ACC112 (cell line): ENCODE measurements around the gene MIOX.
A peak's percentile ranks its signal among the peaks of the same experiment; 100 is the strongest.
"Not testable (repeated sequence)": the region's sequence is repeated elsewhere in the genome, so short reads cannot be mapped to it uniquely, and the experiment has no call there.

Experiments
- H2AFZ ChIP-seq: fragments of 200-600 bp; sonication (generic); one replicate; pipeline ENCODE4 v1.6.0; 2017; ENCODE audit warnings: antibody characterized with exemption, low read length; ENCODE audit not compliant: unreplicated experiment
- H3K27ac ChIP-seq: fragments of 200-600 bp; sonication (generic); 2 replicates; pipeline ENCODE4 v1.5.1; 2014; ENCODE audit warnings: low read depth, mild to moderate bottlenecking, antibody characterized with exemption, low read length, moderate library complexity
- H3K27me3 ChIP-seq: fragments of 200-600 bp; sonication (generic); 2 replicates; pipeline ENCODE4 v1.6.1; 2014; ENCODE audit warnings: mild to moderate bottlenecking, antibody characterized with exemption, low read length, moderate library complexity, mixed read lengths; ENCODE audit not compliant: insufficient read depth
- H3K36me3 ChIP-seq: fragments of 200-600 bp; sonication (generic); 2 replicates; pipeline ENCODE4 v1.6.1; 2016; ENCODE audit warnings: mild to moderate bottlenecking, antibody characterized with exemption, low read length, moderate library complexity, mixed read lengths; ENCODE audit not compliant: insufficient read depth
- H3K4me1 ChIP-seq: fragments of 200-600 bp; sonication (generic); one replicate; pipeline ENCODE4 v1.6.1; 2016; ENCODE audit warnings: low read length, mixed read lengths; ENCODE audit not compliant: insufficient read depth, unreplicated experiment, control insufficient read depth
- H3K4me3 ChIP-seq: fragments of 200-600 bp; sonication (generic); 2 replicates; pipeline ENCODE4 v1.5.1; 2014; ENCODE audit warnings: mild to moderate bottlenecking, low read depth, low read length
- H3K79me2 ChIP-seq: fragments of 200-600 bp; sonication (generic); one replicate; pipeline ENCODE4 v1.6.0; 2016; ENCODE audit warnings: low read length; ENCODE audit not compliant: control insufficient read depth, unreplicated experiment, insufficient read depth

Gene MIOX

DNA sequence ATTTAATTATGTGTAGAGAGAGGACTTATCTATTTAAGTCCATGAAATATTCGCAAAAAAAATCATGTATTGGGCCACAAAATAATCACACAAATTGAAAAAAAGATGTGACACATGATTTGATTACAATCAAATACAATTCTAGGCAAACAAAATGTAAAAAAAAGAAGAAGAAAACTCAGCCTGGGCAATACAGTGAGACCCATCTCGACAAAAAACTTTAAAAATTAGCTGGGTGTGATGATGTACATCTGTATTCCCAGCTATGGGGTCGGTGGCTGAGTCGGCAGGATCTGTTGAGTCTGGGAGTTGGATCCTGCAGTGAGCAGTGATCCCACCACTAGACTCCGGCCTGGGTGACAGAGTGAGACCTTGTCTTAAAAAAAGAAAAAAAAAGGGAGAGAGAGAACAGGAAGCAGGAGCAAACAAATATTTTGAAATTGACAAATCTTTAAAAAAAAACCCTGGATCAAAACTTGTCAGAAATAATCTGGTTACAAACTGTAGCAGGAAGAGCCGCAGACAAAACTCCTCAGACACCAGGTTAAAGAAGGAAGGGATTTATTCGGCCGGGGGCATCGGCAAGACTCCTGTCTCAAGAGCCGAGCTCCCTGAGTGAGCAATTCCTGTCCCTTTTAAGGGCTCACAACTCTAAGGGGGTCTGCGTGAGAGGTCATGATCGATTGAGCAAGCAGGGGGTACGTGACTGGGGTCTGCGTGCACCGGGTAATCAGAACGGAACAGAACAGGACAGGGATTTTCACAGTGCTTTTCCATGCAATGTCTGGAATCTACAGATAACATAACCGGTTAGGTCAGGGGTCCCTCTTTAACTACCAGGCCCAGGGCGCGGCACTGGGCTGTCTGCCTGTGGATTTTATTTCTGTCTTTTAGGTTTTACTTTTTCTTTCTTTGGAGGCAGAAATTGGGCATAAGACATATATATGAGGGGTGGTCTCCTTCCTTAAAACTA is 46.5 kb downstream of the MIOX start:
- peaks cover 11% of the 10 kb centered on the region for H3K4me1 ChIP-seq
- peaks cover 15% of the 10 kb centered on the region for H3K79me2 ChIP-seq
- no peaks in the 10 kb centered on the region for H3K36me3 ChIP-seq
- no peak overlapping the region for H2AFZ ChIP-seq
- H3K27me3 ChIP-seq: no peaks in the 10 kb centered on the region
- peak overlapping the region; percentile 97 for H3K27ac ChIP-seq
- peak overlapping the region; percentile 91 for H3K4me3 ChIP-seq

GRCh38 chr22:50533856-50534711 is 47.4 kb downstream of the MIOX start:
- Histone ChIP-seq H3K79me2 (peaks cover 11% of the 10 kb centered on the region), H3K4me1 (peaks cover 10% of the 10 kb centered on the region)
- H2AFZ ChIP-seq, H3K4me3 ChIP-seq, H3K27ac ChIP-seq, H3K36me3 ChIP-seq, H3K27me3 ChIP-seq: not testable (repeated sequence)

DNA sequence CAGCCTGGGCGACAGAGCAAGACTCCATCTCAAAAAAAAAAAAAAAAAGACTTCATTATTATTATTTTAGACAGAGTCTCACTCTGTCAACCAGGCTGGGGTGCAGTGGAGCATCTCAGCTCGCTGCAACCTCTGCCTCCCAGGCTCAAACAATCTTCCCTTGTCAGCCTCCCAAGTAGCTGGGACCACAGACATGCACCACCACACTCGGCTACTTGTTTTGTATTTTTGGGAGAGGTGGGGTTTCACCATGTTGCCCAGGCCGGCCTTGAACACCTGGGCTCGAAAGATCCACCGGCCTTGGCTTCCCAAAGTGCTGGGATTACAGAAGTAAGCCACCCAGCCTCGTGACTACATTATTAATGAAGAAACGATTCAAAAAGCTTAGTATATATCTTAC is 48.5 kb downstream of the MIOX start:
- H3K4me3 ChIP-seq: no peak overlapping the region
- H2AFZ ChIP-seq: no peak overlapping the region
- H3K27me3 ChIP-seq: no peaks in the 10 kb centered on the region
- H3K27ac ChIP-seq: no peak overlapping the region
- H3K36me3 ChIP-seq: no peaks in the 10 kb centered on the region
- peaks cover 4% of the 10 kb centered on the region for H3K79me2 ChIP-seq
- H3K4me1 ChIP-seq: peaks cover 18% of the 10 kb centered on the region

DNA sequence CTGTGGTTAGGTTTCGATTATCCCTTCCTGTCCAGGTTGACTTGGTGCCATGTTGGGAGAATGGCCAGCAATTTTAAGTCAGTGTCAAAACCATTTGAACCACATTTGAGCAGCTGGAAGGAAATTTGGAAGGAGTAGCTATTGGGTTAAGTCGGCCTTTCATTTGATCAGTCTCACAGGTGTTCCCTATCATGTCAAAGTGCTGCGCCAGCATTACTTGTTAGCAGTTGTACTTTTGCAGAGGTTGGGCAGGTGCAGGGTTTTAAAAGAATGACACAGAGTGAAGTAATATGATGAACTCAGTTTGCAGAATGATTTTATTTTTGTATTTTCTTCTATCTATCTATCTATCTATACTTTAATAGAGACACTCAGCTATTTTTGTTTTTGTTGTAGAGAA is 49.6 kb downstream of the MIOX start:
- H3K4me1 ChIP-seq: peaks cover 24% of the 10 kb centered on the region
- no peaks in the 10 kb centered on the region for H3K36me3 ChIP-seq
- H3K27ac ChIP-seq: no peak overlapping the region
- peaks cover 3% of the 10 kb centered on the region for H3K79me2 ChIP-seq
- no peaks in the 10 kb centered on the region for H3K27me3 ChIP-seq
- H2AFZ ChIP-seq: no peak overlapping the region
- no peak overlapping the region for H3K4me3 ChIP-seq

DNA sequence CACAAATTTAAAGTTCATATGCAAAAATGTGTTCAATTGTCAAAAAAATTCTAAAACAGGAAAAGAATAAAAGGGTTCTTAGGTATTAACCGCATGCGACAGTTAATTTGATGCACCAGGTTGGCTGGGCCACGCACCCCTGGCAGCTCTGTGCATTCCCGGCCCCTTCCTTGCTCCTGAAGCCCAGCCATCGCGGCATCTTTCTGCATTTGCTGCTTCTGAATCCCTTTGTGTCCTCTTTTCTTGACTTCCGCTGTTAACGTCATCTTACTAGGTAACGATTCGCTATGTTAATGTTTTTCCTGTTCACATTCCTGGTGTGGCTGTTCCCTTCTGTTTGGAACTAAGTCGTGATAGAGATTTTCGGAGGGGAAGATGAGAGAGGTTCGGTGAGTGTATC is 51.1 kb downstream of the MIOX start:
- no peaks in the 10 kb centered on the region for H3K27me3 ChIP-seq
- peaks cover 32% of the 10 kb centered on the region for H3K4me1 ChIP-seq
- no peaks in the 10 kb centered on the region for H3K36me3 ChIP-seq
- no peak overlapping the region for H2AFZ ChIP-seq
- peak overlapping the region; percentile 100 for H3K27ac ChIP-seq
- H3K4me3 ChIP-seq: no peak overlapping the region
- H3K79me2 ChIP-seq: no peaks in the 10 kb centered on the region
